ENCODE measurements around the gene GGTLC1. TPM values are rescaled to one million over a fixed set of nuclear protein-coding genes. Genes with fewer than 3 reads are reported as not detected.

GGTLC1 gene
- total RNA-seq, 4 donors from 2014 or later: not detected

DNA sequence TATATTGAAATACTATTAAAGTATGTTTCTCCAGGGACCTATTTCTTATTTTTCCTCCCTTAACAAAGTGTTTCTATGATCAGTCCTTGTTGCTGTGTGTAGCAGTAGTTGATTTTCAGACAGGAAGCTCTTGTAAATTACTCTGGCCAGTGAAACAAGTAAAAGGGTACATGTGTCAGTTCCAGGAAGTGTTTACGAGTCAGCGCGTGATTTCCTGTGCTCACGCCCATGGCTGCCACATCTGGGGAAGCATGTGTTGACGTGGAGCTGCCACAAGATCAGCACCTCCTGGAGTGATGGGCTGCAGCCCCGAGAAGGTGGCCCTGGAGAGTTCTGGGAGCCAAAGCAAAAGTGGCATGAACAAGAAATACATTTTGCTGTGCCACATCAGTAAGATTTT is 38.6 kb upstream of the GGTLC1 start:
- peak overlapping the region in 3 of 4 donors; percentile 8 to 64 (median 49) for H3K27ac ChIP-seq (replicated peaks in 1 of 4)

DNA sequence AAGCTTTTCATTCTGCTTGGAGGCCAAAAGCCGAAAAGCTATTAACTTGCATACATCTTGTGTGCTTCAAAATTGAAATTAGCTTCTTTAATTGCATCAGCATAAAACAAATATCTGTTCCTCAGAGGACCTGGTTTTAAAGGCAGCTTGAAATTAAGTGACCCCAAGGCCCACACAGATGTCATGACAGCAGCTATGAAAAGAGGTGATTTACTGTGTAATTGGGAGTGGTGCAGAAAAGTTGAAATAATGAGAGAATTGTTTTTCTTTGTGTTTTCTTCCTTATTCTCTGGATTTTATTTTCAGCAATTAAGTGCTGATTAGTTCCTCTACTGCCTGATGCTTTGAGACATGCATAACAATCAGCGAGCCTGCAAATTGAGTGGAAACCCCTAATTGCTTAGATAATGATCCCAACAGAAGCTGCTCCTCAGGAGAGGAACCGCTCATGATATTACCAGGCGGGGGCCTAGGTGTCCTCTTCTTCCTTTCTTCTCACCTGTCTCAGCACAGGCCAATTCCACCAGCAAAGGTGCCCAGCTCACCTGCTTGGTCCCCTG is 34.1 kb upstream of the GGTLC1 start:
- H3K4me3 ChIP-seq: no peak overlapping the region
- H3K9me3 ChIP-seq: no peaks in the 10 kb centered on the region
- peaks cover 0 to 22% (median 0%) of the 10 kb centered on the region in 4 donors for H3K27me3 ChIP-seq
- intact Hi-C loops (cut with DNase I): no loop called here
- TF ChIP-seq POLR2AphosphoS5 (IDR thresholded peaks at IDR 0.05) (no peak), POLR2A (IDR thresholded peaks at IDR 0.05; ENCODE audit: low read depth) (no peak), EP300 (IDR thresholded peaks at IDR 0.05) (no peak)
- TF ChIP-seq, protein P1, sequence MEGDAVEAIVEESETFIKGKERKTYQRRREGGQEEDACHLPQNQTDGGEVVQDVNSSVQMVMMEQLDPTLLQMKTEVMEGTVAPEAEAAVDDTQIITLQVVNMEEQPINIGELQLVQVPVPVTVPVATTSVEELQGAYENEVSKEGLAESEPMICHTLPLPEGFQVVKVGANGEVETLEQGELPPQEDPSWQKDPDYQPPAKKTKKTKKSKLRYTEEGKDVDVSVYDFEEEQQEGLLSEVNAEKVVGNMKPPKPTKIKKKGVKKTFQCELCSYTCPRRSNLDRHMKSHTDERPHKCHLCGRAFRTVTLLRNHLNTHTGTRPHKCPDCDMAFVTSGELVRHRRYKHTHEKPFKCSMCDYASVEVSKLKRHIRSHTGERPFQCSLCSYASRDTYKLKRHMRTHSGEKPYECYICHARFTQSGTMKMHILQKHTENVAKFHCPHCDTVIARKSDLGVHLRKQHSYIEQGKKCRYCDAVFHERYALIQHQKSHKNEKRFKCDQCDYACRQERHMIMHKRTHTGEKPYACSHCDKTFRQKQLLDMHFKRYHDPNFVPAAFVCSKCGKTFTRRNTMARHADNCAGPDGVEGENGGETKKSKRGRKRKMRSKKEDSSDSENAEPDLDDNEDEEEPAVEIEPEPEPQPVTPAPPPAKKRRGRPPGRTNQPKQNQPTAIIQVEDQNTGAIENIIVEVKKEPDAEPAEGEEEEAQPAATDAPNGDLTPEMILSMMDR (IDR thresholded peaks at IDR 0.05): no peak
- 94% methylated on average over 4 of the region's 4 CpGs for WGBS
- DNase-seq (ENCODE audit: extremely low spot score): no peak
- H3K27ac ChIP-seq (replicated peaks in 1 of 4): no peak overlapping the region
- H3K4me1 ChIP-seq: peaks cover 0 to 3% (median 0%) of the 10 kb centered on the region in 4 donors
- no peaks in the 10 kb centered on the region for H3K36me3 ChIP-seq

More for the DNA sequence above, 38.6 kb upstream of the GGTLC1 start:
- Histone ChIP-seq H3K36me3 (no peaks in the 10 kb centered on the region), H3K9me3 (no peaks in the 10 kb centered on the region), H3K4me3 (no peak overlapping the region), H3K4me1 (peaks cover 0 to 3% (median 0%) of the 10 kb centered on the region in 4 donors), H3K27me3 (no peaks in the 10 kb centered on the region)
- intact Hi-C loops (cut with DNase I): no loop called here
- 26% methylated on average over 6 of the region's 6 CpGs for WGBS
- peak; percentile 48 to 78 for TF ChIP-seq POLR2AphosphoS5 (IDR thresholded peaks at IDR 0.05)
- TF ChIP-seq EP300 (IDR thresholded peaks at IDR 0.05): no peak
- peak; percentile 94 for DNase-seq (ENCODE audit: extremely low spot score)

DNA sequence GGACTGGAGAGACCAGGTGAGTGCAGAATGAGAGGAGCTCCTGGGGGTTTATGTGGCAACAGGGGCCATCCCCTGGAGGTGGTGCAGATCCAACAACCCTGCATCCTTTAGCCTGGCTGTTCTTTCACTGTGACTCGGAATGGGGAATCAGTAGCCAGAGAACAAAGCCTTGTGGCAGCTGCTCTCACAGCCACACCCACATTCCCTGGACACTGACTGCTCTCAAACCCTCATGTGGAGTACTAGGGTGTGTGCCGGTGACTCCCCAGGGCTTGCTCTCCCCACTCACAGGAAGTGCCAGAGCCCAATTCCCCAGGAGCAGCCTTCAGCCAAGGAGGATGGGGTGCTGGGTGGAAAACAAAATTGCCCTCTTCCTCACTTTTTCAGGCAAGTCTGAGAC is 30.2 kb upstream of the GGTLC1 start:
- DNase-seq (ENCODE audit: extremely low spot score): no peak
- Histone ChIP-seq H3K4me1 (no peaks in the 10 kb centered on the region), H3K9me3 (no peaks in the 10 kb centered on the region), H3K27me3 (peaks cover 0 to 32% (median 0%) of the 10 kb centered on the region in 4 donors), H3K4me3 (no peak overlapping the region), H3K36me3 (no peaks in the 10 kb centered on the region), H3K27ac (replicated peaks in 1 of 4) (no peak overlapping the region)
- TF ChIP-seq POLR2A (IDR thresholded peaks at IDR 0.05; ENCODE audit: low read depth) (no peak), POLR2AphosphoS5 (IDR thresholded peaks at IDR 0.05) (no peak), EP300 (IDR thresholded peaks at IDR 0.05) (no peak)
- TF ChIP-seq, protein P1 (IDR thresholded peaks at IDR 0.05): no peak
- 70% methylated on average over 2 of the region's 2 CpGs for WGBS
- intact Hi-C loops (cut with DNase I): no loop called here

DNA sequence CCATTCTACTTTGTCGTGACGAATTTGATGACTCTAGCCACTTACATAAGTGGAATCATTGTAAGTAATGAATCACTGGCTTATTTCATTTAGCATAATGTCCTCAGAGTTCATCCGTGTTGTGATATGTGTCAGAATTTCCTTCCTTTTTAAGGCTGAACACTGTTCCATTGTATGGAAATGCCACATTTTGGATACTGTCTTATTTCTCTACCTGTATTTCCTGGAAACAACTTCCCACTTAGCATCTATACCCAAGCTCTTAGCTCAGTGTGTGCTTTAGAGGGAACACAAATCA is 28.8 kb upstream of the GGTLC1 start:
- TF ChIP-seq POLR2AphosphoS5 (IDR thresholded peaks at IDR 0.05) (no peak), EP300 (IDR thresholded peaks at IDR 0.05) (no peak), POLR2A (IDR thresholded peaks at IDR 0.05; ENCODE audit: low read depth) (no peak)
- TF ChIP-seq, protein P1 (IDR thresholded peaks at IDR 0.05): no peak
- DNase-seq (ENCODE audit: extremely low spot score): no peak
- H3K27ac ChIP-seq (replicated peaks in 1 of 4): no peak overlapping the region
- no peak overlapping the region for H3K4me3 ChIP-seq
- peaks cover 0 to 34% (median 0%) of the 10 kb centered on the region in 4 donors for H3K27me3 ChIP-seq
- H3K4me1 ChIP-seq: no peaks in the 10 kb centered on the region
- no peaks in the 10 kb centered on the region for H3K36me3 ChIP-seq
- 13% methylated on average over 3 of the region's 3 CpGs for WGBS
- intact Hi-C loops (cut with DNase I): no loop called here
- no peaks in the 10 kb centered on the region for H3K9me3 ChIP-seq

DNA sequence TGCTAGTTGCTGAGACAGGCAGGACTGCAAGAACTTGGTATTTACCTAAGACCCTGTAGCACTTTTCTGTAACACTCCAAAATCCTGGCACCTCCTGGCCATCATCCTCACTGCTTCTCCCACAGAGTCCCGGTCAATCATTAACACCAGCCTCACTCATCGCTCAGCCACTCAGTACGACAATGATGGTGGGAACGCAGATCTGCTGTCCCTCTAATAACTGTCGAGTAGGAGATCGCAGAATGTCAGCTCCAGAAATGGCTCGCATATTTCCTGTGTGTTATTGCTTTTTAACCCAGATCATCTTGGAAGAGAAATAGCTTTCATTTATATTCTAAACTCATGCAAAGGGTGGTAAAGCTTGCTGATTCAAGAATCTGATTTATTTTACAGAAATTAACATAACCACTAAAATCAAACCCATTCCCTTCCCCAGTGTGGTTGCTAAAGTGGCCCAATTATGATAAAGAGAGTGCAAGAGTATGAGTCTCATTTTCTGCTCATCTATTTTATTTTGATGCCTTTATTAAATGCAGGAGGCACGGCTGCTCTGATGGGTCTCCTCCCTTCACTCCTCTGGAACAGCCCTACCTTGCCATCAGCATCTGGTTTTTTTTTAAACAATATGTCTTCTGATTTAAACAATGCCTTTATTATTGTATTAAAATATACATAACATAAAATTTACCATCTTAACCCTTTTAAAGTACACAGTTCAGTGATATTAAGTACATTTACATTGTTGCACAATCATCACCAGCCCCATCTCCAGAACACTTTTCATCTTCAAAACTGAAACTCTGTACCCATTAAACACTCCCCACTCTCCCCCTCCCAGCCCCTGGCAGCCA is 28.3 kb upstream of the GGTLC1 start:
- 48% methylated on average over 8 of the region's 8 CpGs for WGBS
- Histone ChIP-seq H3K27ac (replicated peaks in 1 of 4) (no peak overlapping the region), H3K36me3 (no peaks in the 10 kb centered on the region), H3K4me3 (no peak overlapping the region), H3K27me3 (peaks cover 0 to 35% (median 0%) of the 10 kb centered on the region in 4 donors), H3K9me3 (no peaks in the 10 kb centered on the region), H3K4me1 (no peaks in the 10 kb centered on the region)
- TF ChIP-seq POLR2A (IDR thresholded peaks at IDR 0.05; ENCODE audit: low read depth): no peak
- TF ChIP-seq POLR2AphosphoS5 (IDR thresholded peaks at IDR 0.05): no peak
- TF ChIP-seq, protein P1 (IDR thresholded peaks at IDR 0.05): no peak
- no peak for TF ChIP-seq EP300 (IDR thresholded peaks at IDR 0.05)
- DNase-seq (ENCODE audit: extremely low spot score): no peak
- intact Hi-C loops (cut with DNase I): no loop called here
